MM.1S (cell line): Measurements from ENCODE around the gene ZNF561.
"Not testable (repeated sequence)": the region's sequence is repeated elsewhere in the genome, so short reads cannot be mapped to it uniquely, and the experiment has no call there.

ENCODE experiments used
- EZH2 ChIP-seq: fragments of 300-600 bp; sonication (generic); optimal IDR thresholded peaks from 2 replicates; pipeline ENCODE3; 2017; ENCODE audit warnings: low read depth, mild to moderate bottlenecking, antibody characterized with exemption, low read length, mixed read lengths
- TF ChIP-seq, protein P1 (sequence below): fragments of 300-600 bp; sonication (generic); IDR thresholded peaks from 2 replicates; pipeline ENCODE4 v1.5.1; 2016; ENCODE audit warnings: antibody characterized with exemption, low read length, mixed read lengths

GRCh38 chr19:9651464-9651863 lies 30.4 kb upstream of the ZNF561 start:
- TF ChIP-seq, protein P1, sequence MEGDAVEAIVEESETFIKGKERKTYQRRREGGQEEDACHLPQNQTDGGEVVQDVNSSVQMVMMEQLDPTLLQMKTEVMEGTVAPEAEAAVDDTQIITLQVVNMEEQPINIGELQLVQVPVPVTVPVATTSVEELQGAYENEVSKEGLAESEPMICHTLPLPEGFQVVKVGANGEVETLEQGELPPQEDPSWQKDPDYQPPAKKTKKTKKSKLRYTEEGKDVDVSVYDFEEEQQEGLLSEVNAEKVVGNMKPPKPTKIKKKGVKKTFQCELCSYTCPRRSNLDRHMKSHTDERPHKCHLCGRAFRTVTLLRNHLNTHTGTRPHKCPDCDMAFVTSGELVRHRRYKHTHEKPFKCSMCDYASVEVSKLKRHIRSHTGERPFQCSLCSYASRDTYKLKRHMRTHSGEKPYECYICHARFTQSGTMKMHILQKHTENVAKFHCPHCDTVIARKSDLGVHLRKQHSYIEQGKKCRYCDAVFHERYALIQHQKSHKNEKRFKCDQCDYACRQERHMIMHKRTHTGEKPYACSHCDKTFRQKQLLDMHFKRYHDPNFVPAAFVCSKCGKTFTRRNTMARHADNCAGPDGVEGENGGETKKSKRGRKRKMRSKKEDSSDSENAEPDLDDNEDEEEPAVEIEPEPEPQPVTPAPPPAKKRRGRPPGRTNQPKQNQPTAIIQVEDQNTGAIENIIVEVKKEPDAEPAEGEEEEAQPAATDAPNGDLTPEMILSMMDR, result not testable (repeated sequence)
- TF ChIP-seq EZH2, result not testable (repeated sequence)
